ENCODE data around the gene TOB1. TPM values are rescaled to one million over a fixed set of nuclear protein-coding genes. Genes with fewer than 3 reads are reported as not detected.

The TOB1 gene
- total and polyA plus RNA-seq, 2 experiments from 2014 or later, result 29.9 to 35.4 TPM

DNA sequence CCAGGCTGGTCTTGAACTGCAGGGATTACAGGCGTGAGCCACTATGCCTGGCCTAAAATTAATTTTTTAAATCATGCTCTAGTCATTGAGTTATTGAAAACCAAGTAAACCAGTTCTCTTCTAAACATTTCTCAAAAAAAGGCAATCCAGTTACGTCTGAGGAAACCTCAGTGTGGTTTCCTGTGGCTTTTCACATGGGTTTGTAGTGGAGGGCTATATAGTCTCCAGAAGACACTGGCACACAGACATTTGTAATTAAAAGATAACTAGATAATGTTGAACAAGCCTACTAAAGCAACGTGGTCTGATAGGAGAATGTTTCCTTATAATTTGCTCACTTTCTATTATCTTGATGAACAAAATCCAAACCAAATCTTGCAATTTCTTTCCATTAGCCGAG lies 5.2 kb upstream of the TOB1 start:
- H3K4me3 ChIP-seq, result no peak overlapping the region
- H3K4me1 ChIP-seq (ENCODE audit: low read depth), result peaks cover 11% of the 10 kb centered on the region
- H3K27me3 ChIP-seq, result no peaks in the 10 kb centered on the region
- H3K27ac ChIP-seq, result no peak overlapping the region
- no peak for DNase-seq (ENCODE audit: low read depth in 1 of 2, low spot score in 1 of 2)
- TF ChIP-seq, protein P1, sequence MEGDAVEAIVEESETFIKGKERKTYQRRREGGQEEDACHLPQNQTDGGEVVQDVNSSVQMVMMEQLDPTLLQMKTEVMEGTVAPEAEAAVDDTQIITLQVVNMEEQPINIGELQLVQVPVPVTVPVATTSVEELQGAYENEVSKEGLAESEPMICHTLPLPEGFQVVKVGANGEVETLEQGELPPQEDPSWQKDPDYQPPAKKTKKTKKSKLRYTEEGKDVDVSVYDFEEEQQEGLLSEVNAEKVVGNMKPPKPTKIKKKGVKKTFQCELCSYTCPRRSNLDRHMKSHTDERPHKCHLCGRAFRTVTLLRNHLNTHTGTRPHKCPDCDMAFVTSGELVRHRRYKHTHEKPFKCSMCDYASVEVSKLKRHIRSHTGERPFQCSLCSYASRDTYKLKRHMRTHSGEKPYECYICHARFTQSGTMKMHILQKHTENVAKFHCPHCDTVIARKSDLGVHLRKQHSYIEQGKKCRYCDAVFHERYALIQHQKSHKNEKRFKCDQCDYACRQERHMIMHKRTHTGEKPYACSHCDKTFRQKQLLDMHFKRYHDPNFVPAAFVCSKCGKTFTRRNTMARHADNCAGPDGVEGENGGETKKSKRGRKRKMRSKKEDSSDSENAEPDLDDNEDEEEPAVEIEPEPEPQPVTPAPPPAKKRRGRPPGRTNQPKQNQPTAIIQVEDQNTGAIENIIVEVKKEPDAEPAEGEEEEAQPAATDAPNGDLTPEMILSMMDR (IDR thresholded peaks at IDR 0.05; ENCODE audit: low read depth, low read length), result no peak
- no peaks in the 10 kb centered on the region for H3K9me3 ChIP-seq (ENCODE audit: low read depth)
- no peaks in the 10 kb centered on the region for H3K36me3 ChIP-seq

DNA sequence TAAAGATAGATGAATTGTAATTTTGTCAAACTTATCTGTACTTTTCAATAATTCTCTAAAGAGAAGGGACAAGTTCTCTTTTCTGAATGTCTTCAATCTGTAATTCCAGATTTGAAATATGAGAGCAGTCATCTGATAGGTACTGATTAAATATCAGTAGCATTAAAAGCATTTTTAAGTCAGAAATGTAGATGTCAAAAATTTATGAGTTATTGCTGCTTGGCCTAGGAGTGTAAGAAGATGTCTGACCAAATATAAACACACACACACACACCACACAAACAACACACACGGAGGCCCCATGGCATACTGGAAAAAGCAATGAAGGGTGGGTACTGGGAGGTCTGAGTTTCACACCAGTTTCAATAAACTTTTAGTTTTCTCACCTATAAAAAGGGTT lies 2.4 kb upstream of the TOB1 start:
- H3K36me3 ChIP-seq, result no peaks in the 10 kb centered on the region
- H3K4me1 ChIP-seq (ENCODE audit: low read depth), result peaks cover 17% of the 10 kb centered on the region
- H3K9me3 ChIP-seq (ENCODE audit: low read depth), result no peaks in the 10 kb centered on the region
- DNase-seq (ENCODE audit: low read depth in 1 of 2, low spot score in 1 of 2), result no peak
- H3K27ac ChIP-seq, result peak overlapping the region; percentile 98
- TF ChIP-seq, protein P1 (IDR thresholded peaks at IDR 0.05; ENCODE audit: low read depth, low read length), result no peak
- H3K4me3 ChIP-seq, result peak overlapping the region; percentile 58
- H3K27me3 ChIP-seq, result no peaks in the 10 kb centered on the region

DNA sequence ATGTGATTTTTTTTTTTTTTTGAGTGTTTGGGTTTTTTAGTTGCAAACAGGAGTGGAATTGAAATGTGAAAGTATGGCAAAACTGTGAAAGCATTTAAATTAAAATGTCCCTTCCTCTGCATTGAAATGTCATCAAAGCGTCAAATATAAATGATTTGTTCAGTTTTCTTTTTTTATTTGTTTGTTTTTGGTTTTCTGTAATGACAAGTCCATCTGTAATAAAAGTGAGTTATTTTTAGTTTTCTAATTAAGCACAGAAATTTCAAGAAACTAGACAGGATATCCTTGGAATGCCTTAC lies 1.9 kb upstream of the TOB1 start:
- Histone ChIP-seq H3K9me3 (ENCODE audit: low read depth) (no peaks in the 10 kb centered on the region), H3K27ac (peak overlapping the region; percentile 98), H3K27me3 (no peaks in the 10 kb centered on the region), H3K4me3 (peak overlapping the region; percentile 58), H3K4me1 (ENCODE audit: low read depth) (peaks cover 20% of the 10 kb centered on the region), H3K36me3 (peaks cover 2% of the 10 kb centered on the region)
- DNase-seq (ENCODE audit: low read depth in 1 of 2, low spot score in 1 of 2), result no peak
- TF ChIP-seq, protein P1 (IDR thresholded peaks at IDR 0.05; ENCODE audit: low read depth, low read length), result no peak

DNA sequence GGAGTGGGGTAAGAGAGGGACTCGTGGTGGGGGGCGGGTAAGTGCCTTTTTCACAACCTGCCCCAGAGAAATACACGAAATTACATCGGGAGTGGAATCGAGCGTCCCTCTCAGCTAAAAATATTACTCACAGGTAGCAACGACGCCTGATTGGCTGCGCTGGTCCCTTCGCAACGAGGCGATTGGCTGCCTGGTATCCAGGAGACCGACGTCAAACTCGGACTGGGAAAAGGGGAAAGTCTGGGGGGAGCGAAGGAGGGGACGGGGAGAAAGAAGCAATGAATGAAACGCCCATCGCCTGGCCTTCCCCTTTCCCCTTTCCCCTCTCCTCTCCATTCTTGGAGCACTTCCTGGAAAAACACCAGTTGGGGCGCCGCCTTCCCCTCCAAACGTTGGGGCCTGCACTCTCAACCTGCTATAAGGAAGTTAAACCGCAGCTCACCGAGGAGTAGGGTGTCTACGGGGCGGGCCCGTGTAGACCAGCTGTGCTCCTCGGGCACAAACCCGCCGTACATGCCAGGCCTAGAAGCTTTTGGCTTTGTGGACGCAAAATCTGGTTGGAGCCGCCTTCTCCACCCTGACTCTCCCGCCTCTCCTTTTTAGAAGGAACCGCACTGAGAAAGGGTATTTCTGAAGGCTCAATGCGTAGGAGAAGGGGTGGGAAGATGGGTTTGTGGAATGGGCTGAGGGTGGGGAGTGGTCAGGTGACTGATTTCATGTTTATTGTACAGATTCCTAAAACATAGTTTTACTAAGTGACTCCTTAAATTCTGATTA lies 1.4 kb upstream of the TOB1 start:
- no peaks in the 10 kb centered on the region for H3K27me3 ChIP-seq
- H3K9me3 ChIP-seq (ENCODE audit: low read depth), result no peaks in the 10 kb centered on the region
- peak overlapping the region; percentile 58 for H3K4me3 ChIP-seq
- peaks cover 26% of the 10 kb centered on the region for H3K4me1 ChIP-seq (ENCODE audit: low read depth)
- H3K27ac ChIP-seq, result peak overlapping the region; percentile 98
- peak; percentile 93 to 94 for DNase-seq (ENCODE audit: low read depth in 1 of 2, low spot score in 1 of 2)
- TF ChIP-seq, protein P1 (IDR thresholded peaks at IDR 0.05; ENCODE audit: low read depth, low read length), result no peak
- H3K36me3 ChIP-seq, result peaks cover 7% of the 10 kb centered on the region

DNA sequence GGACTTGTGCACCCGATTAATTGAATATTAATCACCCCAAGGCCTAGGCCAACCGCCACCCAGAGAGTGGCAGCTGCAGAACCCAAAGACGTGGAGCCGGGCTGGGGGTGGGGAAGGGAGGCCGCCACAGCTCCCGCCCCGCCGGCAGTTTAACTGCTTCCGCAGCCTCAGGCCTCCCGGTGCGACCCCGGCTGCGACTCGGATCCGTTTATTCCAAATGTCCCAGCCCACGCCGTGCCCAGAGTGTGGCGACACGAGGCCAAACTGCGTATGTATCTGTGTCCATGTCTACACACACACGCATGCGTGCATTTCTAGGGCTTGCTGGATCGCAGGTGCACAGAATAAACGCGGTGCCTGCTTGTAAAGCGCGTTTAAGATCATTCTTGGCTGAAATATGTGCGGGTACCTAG lies 802 bp upstream of the TOB1 start:
- H3K27me3 ChIP-seq, result no peaks in the 10 kb centered on the region
- peaks cover 31% of the 10 kb centered on the region for H3K4me1 ChIP-seq (ENCODE audit: low read depth)
- TF ChIP-seq, protein P1 (IDR thresholded peaks at IDR 0.05; ENCODE audit: low read depth, low read length), result no peak
- peak overlapping the region; percentile 98 for H3K27ac ChIP-seq
- H3K4me3 ChIP-seq, result peak overlapping the region; percentile 58
- DNase-seq (ENCODE audit: low read depth in 1 of 2, low spot score in 1 of 2), result peak in 1 of 2 donors; percentile 83
- no peaks in the 10 kb centered on the region for H3K9me3 ChIP-seq (ENCODE audit: low read depth)
- H3K36me3 ChIP-seq, result peaks cover 13% of the 10 kb centered on the region
